ENCODE data around the gene DCDC2B.

The DCDC2B gene

DNA sequence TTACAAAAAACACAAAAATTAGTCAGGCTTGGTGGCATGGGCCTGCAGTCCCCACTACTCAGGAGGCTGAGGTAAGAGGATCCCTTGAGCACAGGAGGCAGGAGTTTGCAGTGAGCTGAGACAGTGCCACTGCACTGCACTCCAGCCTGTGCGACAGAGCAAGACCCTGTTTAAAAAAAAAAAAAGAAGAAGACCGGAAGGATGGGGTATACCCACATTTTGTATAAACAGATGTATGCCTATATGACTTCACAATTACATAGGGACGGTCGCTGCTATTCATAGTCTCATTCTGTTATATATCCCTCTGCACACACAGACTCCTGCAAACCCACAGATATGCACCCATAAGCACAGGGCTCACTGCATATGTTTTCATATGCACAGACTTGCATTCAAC lies 54.9 kb downstream of the DCDC2B start:
- no peak for DNase-seq

Measured in NCI-H1930 (cell line).